Measurements from ENCODE around the gene ARID3C. TPM values are rescaled to one million over a fixed set of nuclear protein-coding genes. Genes with fewer than 3 reads are reported as not detected.

Gene ARID3C
- total RNA-seq, 1 experiment from 2014 or later, result 0.42 TPM

- no peak for TF ChIP-seq YY1 (IDR thresholded peaks at IDR 0.05; ENCODE audit: extremely low read depth, insufficient replicate concordance, low read depth, low read length)
- no peak for TF ChIP-seq ZNF274 (IDR thresholded peaks at IDR 0.05; ENCODE audit: low read depth, low read length)
- no peak for TF ChIP-seq SIN3A (IDR thresholded peaks at IDR 0.05; ENCODE audit: low read depth)
- TF ChIP-seq EGR1 (IDR thresholded peaks at IDR 0.05; ENCODE audit: low read depth), result no peak
- TF ChIP-seq ATF3 (IDR thresholded peaks at IDR 0.05), result no peak
- no peak for TF ChIP-seq ZBTB33 (IDR thresholded peaks at IDR 0.05; ENCODE audit: extremely low read depth, insufficient replicate concordance, low read length)
- TF ChIP-seq JUND (IDR thresholded peaks at IDR 0.05), result no peak
- TF ChIP-seq FOSL1 (IDR thresholded peaks at IDR 0.05; ENCODE audit: low read depth), result no peak
- TF ChIP-seq CBX3 (IDR thresholded peaks at IDR 0.05; ENCODE audit: low read depth), result no peak
- no peak for TF ChIP-seq EZH2 (IDR thresholded peaks at IDR 0.05)
- no peaks in the 10 kb centered on the region for H4K20me1 ChIP-seq (ENCODE audit: insufficient read depth)
- ATAC-seq (no peak), DNase-seq (ENCODE audit: low read depth, low spot score) (no peak)
- H3K4me1 ChIP-seq (ENCODE audit: control insufficient read depth in 1 of 2, insufficient read depth in 2 of 2, low read length in 2 of 2), result no peaks in the 10 kb centered on the region; a peak in 1 of 4 replicates
- no peak overlapping the region for H2AFZ ChIP-seq (ENCODE audit: low read depth, low read length, poor library complexity, severe bottlenecking)
- POLR2A ChIA-PET, result no interaction called here
- no peaks in the 10 kb centered on the region for H3K9me2 ChIP-seq (ENCODE audit: insufficient read depth)
- intact Hi-C loops (cut with micrococcal nuclease), result no loop called here
- no peak overlapping the region for H3K9ac ChIP-seq (ENCODE audit: low read length)
- RAD21 ChIA-PET (ENCODE audit: low non-redundant PET in 1 of 2, low total read pairs in 2 of 2, uncharacterized antibody in 2 of 2, unreplicated experiment in 2 of 2), result no interaction called here
- CTCF ChIA-PET, result interaction anchor here (1.5 kb wide), 1 partner anchor 18 kb away, joined by 3 read pairs; no protein-coding TSS in a partner anchor
- no peaks in the 10 kb centered on the region for H3K9me3 ChIP-seq (ENCODE audit: control insufficient read depth in 1 of 2, insufficient read depth in 1 of 2, low read depth in 1 of 2, low read length in 2 of 2)
- no peaks in the 10 kb centered on the region for H3K79me2 ChIP-seq (ENCODE audit: insufficient read depth, low read length)
- H3K4me2 ChIP-seq (ENCODE audit: low read length), result no peak overlapping the region
- no peak overlapping the region for H3K4me3 ChIP-seq (replicated peaks in 1 of 2; ENCODE audit: low read depth in 1 of 2, low read length in 2 of 2)
- H3K27me3 ChIP-seq (ENCODE audit: insufficient read depth, low read length), result no peaks in the 10 kb centered on the region
- no peaks in the 10 kb centered on the region for H3K36me3 ChIP-seq (ENCODE audit: control insufficient read depth in 1 of 2, insufficient read depth in 2 of 2, low read length in 2 of 2)
- H3K27ac ChIP-seq (ENCODE audit: low read depth, low read length), result no peak overlapping the region
- no TSS peak for BruUV-seq (replicated peaks)
Observed at GRCh38 chr9:34573599-34574325, 55.1 kb downstream of the ARID3C start.

All from HCT116 (cell line).